Epidermal melanocyte (primary cell): ENCODE results near the gene NRXN3.

Experiments
- DNase-seq: peaks from one replicate; pipeline ENCODE4 v3.0.0; 2011; ENCODE audit warnings: low spot score; ENCODE audit not compliant: insufficient read length

The NRXN3 gene

DNA sequence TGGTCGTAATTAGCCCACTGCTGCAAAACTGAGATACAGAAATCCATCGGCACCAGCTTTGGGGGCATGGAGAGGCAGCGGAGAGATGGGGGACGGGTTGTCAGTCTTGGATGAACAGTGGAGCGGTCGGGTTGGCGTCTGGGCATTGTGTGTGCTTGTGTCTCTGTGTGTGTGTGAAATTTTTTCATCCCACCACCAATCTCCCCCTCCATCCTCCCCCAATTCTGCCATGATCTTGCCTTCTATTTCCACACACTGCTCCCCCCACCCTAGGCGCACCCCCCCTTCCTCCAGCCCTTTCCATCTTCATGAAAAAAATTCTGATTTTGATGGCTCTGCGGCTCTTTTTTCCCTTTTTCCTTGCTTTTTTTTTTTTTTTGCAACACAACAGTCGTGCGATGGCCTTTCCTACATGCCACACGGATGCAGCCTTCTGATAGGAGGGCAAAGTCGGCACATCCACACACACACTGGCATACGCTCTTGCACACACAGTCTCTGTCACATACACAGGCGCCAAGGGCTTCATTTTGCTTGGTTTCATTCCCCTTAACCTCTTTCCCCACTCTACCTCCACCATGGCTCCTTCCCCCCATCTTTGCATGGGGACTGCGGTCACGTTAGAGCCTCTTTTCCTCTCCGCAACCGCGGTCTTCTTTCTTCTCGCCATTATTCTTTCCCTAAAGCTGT is 3.3 kb downstream of the NRXN3 start:
- no peak for DNase-seq

DNA sequence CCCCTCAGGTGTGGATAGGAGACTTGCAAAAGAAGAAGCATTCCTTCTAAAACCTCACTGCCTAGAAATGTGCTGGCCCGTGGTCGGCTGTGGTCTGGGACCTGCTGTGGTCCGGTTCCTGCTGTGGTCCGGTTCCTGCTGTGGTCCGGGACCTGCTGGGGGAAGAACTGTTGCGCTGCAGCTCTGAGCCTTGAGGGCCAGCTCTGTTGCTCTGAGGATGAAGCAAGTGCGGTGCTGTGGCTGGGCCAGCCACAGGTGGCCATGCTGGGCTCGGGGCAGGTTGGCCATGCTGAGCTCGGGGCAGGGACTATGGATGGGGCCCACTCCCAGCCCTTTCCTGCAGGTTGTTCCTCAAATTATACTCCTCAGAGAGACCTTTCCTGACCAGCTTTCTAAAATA is 5.2 kb downstream of the NRXN3 start:
- DNase-seq: no peak

DNA sequence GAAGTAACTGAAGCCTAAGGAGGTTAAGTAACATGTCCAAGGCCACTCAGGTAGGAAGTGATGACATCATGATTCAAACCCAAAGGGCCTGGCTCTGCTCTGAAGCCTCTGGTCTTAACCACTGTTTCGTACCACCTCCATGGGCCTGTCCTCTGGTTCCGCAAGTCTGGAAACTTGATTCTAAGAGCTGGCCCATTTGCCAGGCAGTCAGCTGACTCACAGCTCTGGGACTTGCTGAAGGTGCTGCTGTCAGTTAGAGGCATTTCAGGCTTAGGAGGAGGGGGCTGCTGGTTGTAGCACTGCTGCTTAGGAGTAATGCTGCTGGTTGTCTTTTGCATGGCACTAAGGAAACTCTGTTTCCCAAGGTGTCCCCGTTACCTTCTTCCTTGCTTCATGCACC is 7.9 kb downstream of the NRXN3 start:
- DNase-seq: no peak

DNA sequence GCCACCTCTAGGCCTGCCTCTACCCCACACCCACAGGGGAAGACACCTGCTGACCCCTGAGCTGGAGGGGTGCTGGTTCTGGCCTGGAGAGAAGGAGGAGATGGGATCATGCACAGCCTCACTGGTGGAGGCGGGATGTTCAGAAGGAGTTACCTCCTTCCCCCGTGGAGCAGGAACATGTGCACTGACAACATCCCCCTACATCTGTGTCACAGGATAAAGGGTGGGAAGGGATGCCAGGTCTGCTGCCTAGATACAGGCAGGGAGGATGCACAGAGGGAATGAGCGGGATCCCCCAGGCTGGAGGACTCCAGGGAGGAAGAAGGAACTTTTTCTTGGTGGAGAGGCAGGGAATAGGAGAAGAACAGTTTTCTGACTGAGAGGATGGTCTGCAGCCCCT is 8.8 kb downstream of the NRXN3 start:
- DNase-seq: no peak

DNA sequence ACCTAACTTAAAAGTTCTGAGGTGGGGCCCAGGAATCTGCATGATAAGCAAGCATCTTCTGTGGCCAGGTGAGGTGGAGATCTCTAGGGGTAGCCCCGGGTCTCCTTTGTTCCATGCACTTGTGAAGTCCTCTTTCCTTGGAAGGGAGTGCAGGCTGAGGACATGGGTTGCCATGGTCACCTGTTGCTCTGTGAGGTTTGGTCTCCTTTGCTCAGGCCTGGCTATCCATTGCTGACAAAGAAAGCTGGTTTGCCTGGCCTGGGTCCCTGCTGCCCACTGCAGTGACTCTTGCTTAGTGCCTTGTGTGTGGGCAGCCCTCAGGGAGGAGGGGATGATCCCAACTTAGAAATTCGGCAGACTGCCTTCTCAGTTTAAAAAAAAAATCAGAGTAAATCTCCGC is 11.1 kb downstream of the NRXN3 start:
- no peak for DNase-seq

DNA sequence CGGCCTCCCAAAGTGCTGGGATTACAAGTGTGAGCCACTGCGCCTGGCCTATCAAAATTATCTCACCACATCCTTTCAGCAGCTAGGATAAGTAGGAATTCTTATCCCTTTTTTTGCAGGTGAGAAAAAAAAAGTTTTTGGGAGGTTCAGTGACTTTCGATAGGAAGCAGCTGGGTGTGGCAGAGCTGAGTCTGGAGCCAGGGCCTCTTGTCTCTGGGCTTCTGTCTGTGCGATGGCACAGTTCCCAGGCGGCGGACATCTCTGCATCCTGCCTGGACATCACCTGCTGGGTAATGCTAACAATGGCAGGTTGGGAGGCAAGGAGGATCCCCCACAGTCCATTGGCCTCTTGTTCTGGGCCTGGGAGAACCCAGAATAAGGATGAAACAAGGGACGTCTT is 12.5 kb downstream of the NRXN3 start:
- DNase-seq: no peak

DNA sequence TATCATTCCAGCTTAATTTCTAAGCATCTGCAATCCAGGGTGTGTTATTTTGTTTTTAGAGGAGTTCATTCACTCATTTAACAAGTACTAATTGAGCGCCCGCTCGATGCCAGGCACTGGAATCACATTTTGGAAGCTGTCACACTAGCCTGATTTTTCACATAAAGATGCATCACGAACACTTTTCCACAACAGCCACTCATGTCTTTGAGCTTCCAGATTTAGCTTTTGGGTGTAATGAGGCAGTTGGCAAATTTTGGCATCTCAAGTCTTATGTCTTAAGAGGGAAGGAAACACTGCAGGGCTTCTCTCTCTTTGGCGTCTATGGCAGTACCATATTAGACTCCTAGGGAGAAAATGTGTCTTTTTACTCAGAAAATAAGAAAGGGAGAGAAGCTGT is 14.0 kb downstream of the NRXN3 start:
- DNase-seq: no peak

DNA sequence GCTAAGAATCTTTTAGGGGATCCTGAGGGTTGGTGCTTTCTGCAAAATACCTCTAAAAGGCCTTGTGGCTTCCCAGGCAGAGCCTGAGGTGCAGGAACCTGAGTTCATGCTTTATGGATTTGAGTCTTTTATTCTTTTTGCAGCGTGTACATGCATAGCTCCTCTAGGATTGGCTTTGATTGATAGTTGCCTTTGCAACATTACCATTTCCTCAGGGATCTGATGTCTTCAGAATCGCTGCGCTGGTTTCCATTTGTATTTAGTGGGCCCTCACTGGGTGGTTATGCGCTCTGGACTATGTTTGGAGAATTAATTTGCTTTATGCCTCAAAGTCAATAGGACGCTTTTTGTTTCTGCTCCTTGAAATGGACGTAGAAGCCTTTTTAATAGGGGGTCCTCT is 16.1 kb downstream of the NRXN3 start:
- no peak for DNase-seq

DNA sequence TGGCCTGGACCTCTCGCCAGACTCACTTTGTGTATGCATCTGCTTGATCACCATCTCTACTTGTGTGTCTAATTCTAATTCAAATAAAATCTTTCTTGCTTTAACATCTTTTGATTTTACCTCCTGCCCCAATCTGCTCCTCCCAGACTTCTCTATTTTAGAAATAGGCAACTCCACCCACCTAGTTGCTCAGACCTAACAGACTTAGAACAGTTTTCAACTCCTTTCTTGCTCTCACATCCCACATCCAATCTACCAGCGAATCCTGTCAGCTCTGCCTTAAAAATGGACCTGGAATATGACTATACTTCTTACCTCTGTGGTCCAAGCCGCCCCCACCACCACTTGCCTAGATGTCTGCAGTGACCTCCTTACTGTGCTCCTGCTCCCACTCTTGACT is 18.7 kb downstream of the NRXN3 start:
- no peak for DNase-seq

DNA sequence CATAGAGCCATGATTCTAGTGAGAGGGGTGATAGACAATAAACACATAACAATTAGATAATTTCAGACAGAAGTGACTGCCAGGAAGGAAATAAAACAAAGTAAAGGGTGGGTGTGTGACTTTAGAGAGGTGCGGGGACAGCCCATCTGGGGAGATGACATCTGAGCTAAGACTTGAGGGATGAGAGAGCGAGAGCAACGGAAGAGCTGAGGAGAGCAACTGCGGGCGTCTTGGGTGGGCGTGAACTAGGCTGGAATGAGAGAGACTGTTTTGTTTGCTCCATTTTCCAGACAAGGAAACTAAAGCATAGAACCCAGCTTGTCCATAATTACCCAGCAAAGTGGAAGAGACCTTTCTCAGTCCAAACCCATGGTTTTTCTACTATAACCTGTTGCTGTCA is 25.3 kb downstream of the NRXN3 start:
- no peak for DNase-seq

DNA sequence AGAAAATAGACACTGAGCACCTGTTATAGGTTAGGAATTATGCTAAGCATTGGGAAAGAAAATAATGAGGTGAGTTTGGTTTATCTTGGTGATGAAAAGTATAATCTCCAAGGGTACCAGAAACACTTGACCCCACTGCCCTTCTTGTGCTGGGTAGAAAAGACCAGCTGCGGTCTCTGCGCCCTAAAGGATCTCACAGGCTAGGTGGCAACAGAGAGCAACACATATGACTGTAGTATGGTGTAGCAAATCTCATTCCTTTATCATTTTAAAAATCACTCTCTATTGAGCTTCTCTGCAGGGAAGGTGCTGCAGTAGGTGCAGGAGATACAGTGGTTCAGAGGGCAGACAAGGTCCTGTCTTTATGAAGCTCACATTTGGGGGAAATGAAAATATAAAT is 26.1 kb downstream of the NRXN3 start:
- no peak for DNase-seq

DNA sequence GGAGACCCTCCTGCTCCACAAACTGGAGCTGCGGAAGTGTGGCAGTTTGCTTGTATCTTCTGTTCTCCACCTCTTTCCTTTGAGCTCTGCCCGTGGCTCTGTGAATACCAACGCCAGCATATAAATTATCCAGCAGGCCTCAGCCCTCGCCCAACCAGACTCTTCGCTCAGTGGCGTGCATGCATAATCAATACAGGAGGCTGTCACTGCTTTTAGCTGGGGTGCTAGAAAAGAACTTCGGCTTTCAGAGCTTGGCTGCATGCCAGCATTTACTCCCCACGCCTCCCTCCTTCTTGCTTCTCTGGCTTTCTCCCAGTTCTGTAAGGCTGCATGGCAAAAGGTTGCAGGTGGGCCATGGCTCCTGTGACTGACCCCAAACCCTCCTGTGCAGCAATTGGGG is 26.9 kb downstream of the NRXN3 start:
- no peak for DNase-seq

DNA sequence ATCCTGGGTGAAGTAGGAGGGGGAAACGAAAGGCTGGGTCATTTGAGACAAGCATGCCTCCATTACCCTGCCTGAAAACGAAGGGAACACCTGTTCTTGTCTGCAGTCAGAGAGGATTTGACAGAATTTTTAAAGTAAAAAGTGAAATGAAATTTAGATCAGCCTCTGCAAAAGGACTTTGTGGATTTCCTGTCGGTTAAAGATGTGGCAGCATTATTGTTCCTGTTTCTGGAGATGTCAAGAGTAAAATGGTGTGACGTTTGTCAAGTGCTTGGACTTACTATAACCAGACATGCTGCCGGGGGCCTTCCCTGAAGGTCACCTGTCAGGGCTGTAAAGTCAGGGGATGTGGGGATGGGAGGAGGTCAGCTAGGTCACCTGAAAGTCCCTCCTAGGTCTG is 32.0 kb downstream of the NRXN3 start:
- no peak for DNase-seq

DNA sequence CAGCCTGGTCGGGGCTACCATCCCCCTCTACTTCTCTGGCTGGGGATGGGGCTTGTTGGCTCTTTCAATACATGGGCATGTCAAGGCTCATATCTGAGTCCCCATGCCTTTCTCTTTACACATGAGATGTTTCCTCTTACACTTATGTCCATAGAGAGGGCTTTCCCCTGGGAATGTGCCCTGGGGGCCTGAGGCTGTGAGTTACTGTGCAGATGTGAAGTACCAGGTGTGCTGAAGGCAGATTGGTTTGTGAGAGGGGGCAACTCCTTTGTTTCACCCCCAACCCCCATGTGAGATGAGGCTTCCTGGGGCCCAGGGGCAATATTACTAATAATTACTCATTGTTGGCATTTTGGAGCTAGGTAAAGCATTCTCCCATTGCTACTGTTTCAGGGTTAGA is 32.8 kb downstream of the NRXN3 start:
- no peak for DNase-seq

DNA sequence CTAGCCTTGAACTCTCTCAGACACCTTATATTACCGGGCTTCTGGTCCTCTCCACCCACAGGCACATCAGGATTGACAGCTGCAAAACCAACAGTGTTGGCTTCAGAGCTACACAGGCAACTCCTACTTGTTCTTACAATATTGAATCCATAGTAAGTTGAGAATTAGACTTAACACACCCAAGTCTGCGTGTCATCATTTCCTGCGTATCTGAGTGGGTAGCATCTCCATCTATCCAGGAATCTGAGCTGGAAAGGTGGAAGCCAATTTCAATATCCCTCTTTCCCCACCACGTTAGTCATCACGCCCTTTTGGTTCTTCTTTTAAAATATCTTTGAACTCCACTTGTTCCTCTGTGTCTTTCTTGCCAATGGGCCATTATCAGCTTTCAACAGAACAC is 37.2 kb downstream of the NRXN3 start:
- no peak for DNase-seq

DNA sequence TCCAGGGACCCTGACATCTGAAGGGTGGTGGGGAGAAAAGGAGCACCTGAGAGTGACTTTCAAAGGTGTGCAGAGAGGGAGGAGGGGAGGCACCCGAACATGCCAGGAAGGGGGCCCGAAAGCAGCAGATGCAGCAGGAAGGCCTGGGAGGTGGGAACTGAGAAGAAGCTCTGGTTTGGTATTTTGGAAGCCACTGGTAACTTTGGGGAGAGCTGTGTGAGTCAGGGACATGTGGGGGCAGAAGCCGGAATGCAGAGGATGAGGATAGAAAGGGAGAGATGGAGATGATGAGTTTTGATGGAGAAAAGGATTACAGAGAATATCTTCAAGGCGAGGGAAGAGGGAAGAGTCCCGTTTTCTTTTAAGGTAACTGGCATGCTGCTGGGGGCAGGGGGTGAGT is 50.1 kb downstream of the NRXN3 start:
- no peak for DNase-seq

DNA sequence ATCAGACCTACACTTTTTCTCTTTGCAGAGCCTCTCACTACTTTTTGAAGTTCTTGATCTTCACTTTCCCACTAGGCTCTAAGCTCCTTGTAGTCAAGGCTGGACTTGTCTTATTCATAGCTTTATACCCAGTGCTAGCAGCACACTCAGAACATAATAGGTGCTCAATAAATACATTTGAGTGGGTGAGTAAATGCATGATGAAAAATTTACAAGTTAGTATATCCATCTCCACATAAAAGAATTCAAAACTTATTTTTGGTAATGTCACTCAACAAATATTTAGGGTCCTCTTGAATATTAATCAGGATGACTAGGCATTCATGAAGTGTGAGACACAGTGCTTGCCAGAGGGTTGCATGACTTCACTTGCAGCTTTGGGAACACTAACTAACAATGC is 52.6 kb downstream of the NRXN3 start:
- no peak for DNase-seq

DNA sequence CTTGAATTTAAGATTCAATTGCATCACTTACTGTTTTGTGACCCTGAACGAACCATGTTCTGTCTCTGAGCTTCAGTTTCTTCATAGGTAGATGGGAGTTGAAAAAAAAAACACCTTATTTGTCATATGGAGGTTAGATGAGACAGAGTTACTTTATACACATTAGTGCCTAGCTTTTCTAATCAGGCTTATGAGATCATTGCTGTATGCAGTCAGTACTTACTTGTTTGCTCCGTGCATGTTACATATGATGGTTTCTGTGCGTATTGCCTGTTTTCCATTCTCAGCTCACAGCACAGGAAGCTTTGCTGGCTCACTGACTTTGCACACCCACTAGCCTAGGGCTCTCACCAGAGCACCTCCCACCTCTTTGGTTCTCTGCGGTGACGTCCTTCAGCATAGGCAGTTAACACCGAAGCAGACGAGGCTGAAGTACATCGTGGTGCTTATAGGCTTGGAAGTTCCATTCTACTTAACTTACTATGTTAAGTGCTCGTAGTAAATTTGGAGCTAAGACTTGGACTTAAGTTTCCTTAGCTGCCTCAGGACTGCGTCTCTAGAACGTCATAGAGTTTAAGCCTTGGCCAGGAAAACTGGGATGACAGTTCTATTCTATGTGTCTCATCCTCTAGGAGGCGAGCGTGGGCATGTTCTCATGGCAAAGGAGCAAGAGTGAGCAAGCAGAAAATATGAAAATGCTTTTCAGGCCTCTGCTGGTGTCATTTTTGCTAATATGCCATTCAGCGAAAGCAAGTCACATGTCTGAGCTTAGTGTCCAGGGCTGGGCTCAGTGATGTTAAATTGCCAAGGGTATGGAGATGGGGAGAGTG is 57.3 kb downstream of the NRXN3 start:
- no peak for DNase-seq

DNA sequence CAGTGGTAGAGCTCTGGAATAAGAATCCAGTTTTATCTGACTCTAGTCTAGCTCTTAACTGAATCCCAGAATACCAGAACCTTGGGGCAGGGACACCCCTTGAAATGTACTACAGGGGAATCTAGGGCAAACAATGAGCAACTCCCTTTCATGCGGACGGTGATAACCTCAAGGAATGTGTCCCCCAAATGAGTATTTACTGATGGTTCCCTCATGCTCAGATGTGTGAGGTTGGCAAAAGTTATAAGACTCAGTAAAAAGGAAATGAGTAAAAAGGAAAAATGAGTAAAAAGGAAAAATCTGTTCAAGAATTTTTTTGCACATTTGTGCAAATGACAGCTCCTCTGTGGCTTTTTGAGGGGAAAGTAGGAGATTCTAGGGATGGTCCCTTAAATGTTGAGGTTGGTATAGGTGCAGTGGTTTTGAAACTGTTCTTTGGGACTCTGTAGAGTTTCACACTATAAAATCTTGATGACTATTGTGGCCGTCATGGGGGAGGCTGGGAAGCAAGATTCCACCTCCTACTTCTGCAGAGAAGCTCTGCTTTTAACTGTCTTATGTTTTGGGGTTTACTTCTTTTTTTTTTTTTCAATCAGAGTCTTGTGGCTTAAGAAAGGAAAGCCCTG is 58.6 kb downstream of the NRXN3 start:
- no peak for DNase-seq

DNA sequence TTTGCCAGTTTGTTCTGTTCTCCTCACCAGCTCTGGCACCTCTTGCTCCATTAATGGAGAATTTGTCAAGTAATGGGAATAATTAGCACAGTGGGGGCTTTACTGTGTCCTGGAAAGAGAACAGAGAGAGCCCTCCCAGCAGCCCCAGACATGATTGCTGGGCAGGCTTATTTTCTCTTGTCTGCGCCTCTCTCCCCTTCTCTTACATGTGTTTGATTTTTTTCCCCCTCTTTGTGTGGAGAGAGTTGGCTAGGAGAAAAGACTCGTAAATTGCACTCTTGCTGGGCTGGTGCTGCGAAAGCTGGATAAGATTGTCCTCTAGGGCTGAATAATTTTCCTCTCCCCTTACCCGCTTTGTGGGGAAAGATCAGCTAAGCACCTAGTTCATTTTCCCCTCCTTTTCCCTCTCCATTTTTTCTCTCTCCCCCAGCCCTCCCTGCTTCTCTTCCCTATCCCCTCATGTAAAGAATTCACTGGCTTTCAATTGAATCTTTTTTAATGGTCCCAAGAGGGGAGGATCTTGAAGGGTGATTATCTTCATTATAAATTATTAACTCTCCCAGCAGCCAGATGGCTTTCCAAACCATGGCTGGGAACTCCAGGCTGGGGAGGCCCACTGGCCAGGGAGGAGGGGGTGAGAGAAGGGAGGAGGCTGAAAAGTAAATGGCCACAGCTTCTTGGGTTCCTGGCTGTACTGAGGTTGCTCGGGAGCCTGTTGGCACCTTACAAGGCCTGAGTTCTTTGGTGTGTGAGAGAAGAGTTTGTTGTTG is 62.2 kb downstream of the NRXN3 start:
- DNase-seq: no peak

DNA sequence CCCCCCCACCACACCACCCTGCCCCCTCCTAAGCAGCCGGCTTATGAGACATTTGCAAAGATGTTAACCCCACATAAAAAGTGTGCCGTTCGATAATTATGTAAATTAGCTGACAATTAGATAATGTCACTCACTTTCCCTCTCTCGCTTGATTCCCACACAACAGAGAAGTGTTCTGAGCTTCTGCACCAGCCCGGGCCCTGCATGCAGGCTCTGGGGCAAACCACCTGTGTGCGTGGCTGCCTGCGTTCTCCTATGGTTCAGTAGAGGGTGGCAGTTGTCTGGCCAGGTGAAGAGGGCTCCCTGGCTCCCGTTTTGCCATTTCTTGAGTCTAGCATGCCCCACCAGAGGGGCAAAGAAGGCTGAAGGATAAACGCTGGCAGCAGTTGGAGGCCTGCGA is 68.0 kb downstream of the NRXN3 start:
- no peak for DNase-seq

DNA sequence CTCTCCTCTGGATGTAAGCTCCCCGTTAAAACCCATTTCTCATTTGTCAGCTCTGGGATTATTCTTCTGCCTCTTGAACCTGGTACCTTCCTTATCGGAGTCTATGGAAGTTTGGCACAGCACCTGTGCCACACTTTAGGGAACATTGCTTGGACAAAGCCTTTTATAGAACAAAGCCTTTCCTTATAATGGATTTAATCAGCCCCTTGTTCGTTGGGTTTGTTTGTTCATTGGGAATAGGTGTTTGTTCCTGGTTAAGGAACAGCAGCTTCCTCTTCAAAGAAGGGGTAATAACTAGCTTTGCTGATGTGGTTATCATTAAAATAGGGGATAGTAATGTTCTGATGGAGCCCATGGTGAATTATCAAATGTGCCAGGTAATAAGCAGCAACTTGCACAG is 70.4 kb downstream of the NRXN3 start:
- DNase-seq: no peak
